ENCODE results near the gene RAD1. TPM values are rescaled to one million over a fixed set of nuclear protein-coding genes. Genes with fewer than 3 reads are reported as not detected.

Gene RAD1
- total RNA-seq, 1 experiment from 2014 or later: 24.8 TPM

DNA sequence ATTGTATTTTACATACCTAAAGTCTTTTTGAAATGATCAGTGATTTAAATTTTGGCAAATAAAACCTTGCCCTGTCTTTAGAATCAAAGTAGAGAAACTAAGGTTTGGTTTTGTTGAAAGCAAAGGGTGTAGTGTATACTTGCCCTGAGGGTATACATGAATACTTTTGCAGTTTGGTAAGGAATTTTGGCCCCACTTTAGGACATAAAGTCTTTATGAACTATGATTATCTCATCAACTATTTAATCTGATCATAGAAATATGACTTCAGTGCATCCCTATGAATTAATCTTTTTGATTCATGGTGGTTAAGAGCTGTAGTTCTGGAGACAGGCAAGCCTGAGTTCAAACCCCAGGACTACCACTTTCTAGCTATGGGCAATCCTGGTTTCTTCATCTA, 17.7 kb downstream of the RAD1 start:
- POLR2A ChIA-PET: interaction anchor here (1.1 kb wide), 1 partner anchor 374 kb away, joined by 4 read pairs; no protein-coding TSS in a partner anchor
- DNase-seq (ENCODE audit: low read depth, low spot score) (no peak), ATAC-seq (no peak)
- H3K79me2 ChIP-seq (ENCODE audit: insufficient read depth, low read length): no peaks in the 10 kb centered on the region
- H3K27ac ChIP-seq (ENCODE audit: low read depth, low read length): no peak overlapping the region
- CTCF ChIA-PET: interaction anchor here (0.7 to 2.2 kb wide), 6 partner anchors 106 to 423 kb away, joined by 4 to 16 read pairs (median 7); no protein-coding TSS in a partner anchor
- no peaks in the 10 kb centered on the region for H3K9me3 ChIP-seq (ENCODE audit: control insufficient read depth in 1 of 2, insufficient read depth in 1 of 2, low read depth in 1 of 2, low read length in 2 of 2)
- TF ChIP-seq JUND (IDR thresholded peaks at IDR 0.05): no peak
- TF ChIP-seq POLR2A (IDR thresholded peaks at IDR 0.05; ENCODE audit: borderline replicate concordance, extremely low read depth, insufficient read depth, insufficient read length): no peak
- RAD21 ChIA-PET (ENCODE audit: low non-redundant PET in 1 of 2, low total read pairs in 2 of 2, uncharacterized antibody in 2 of 2, unreplicated experiment in 2 of 2): interaction anchor here (1.8 to 1.9 kb wide), 2 partner anchors 411 kb away, joined by 4 to 5 read pairs; no protein-coding TSS in a partner anchor
- intact Hi-C loops (cut with micrococcal nuclease): loop anchor here (1.0 to 10.0 kb wide), 4 partner anchors 243 to 423 kb away; partner anchors contain the start of gene RAI14
- no TSS peak for BruUV-seq (replicated peaks)
- no peaks in the 10 kb centered on the region for H3K36me3 ChIP-seq (ENCODE audit: control insufficient read depth in 1 of 2, insufficient read depth in 2 of 2, low read length in 2 of 2)
- H3K4me2 ChIP-seq (ENCODE audit: low read length): no peak overlapping the region
- H3K4me3 ChIP-seq (replicated peaks in 1 of 2; ENCODE audit: low read depth in 1 of 2, low read length in 2 of 2): no peak overlapping the region
- H2AFZ ChIP-seq (ENCODE audit: low read depth, low read length, poor library complexity, severe bottlenecking): no peak overlapping the region
- H3K9me2 ChIP-seq (ENCODE audit: insufficient read depth): no peaks in the 10 kb centered on the region
- no peaks in the 10 kb centered on the region for H3K27me3 ChIP-seq (ENCODE audit: insufficient read depth, low read length)
- H3K4me1 ChIP-seq (ENCODE audit: control insufficient read depth in 1 of 2, insufficient read depth in 2 of 2, low read length in 2 of 2): no peaks in the 10 kb centered on the region
- no peak overlapping the region for H3K9ac ChIP-seq (ENCODE audit: low read length)
- no peaks in the 10 kb centered on the region for H4K20me1 ChIP-seq (ENCODE audit: insufficient read depth)

GRCh38 chr5:34895641-34896419, 19.5 kb downstream of the RAD1 start:
- intact Hi-C loops (cut with micrococcal nuclease): loop anchor here (10.0 kb wide), 1 partner anchor 241 kb away; the partner anchor contains the start of gene RAI14

More at GRCh38 chr5:34895641-34896419, 19.5 kb downstream of the RAD1 start:
- Histone ChIP-seq H3K9ac (ENCODE audit: low read length) (no peak overlapping the region), H3K4me3 (replicated peaks in 1 of 2; ENCODE audit: low read depth in 1 of 2, low read length in 2 of 2) (no peak overlapping the region), H3K36me3 (ENCODE audit: control insufficient read depth in 1 of 2, insufficient read depth in 2 of 2, low read length in 2 of 2) (no peaks in the 10 kb centered on the region), H3K27ac (ENCODE audit: low read depth, low read length) (no peak overlapping the region), H2AFZ (ENCODE audit: low read depth, low read length, poor library complexity, severe bottlenecking) (no peak overlapping the region), H3K79me2 (ENCODE audit: insufficient read depth, low read length) (no peaks in the 10 kb centered on the region), H3K4me1 (ENCODE audit: control insufficient read depth in 1 of 2, insufficient read depth in 2 of 2, low read length in 2 of 2) (no peaks in the 10 kb centered on the region), H3K9me2 (ENCODE audit: insufficient read depth) (no peaks in the 10 kb centered on the region), H3K9me3 (ENCODE audit: control insufficient read depth in 1 of 2, insufficient read depth in 1 of 2, low read depth in 1 of 2, low read length in 2 of 2) (no peaks in the 10 kb centered on the region), H4K20me1 (ENCODE audit: insufficient read depth) (no peaks in the 10 kb centered on the region), H3K27me3 (ENCODE audit: insufficient read depth, low read length) (no peaks in the 10 kb centered on the region), H3K4me2 (ENCODE audit: low read length) (no peak overlapping the region)
- ATAC-seq (no peak), DNase-seq (ENCODE audit: low read depth, low spot score) (no peak)
- no TSS peak for BruUV-seq (replicated peaks)
- POLR2A ChIA-PET: no interaction called here
- CTCF ChIA-PET: interaction anchor here (0.8 to 1.6 kb wide), 2 partner anchors 372 to 421 kb away, joined by 5 to 6 read pairs; no protein-coding TSS in a partner anchor
- TF ChIP-seq EZH2phosphoT487 (IDR thresholded peaks at IDR 0.05; ENCODE audit: borderline replicate concordance): no peak
- TF ChIP-seq, protein P1, sequence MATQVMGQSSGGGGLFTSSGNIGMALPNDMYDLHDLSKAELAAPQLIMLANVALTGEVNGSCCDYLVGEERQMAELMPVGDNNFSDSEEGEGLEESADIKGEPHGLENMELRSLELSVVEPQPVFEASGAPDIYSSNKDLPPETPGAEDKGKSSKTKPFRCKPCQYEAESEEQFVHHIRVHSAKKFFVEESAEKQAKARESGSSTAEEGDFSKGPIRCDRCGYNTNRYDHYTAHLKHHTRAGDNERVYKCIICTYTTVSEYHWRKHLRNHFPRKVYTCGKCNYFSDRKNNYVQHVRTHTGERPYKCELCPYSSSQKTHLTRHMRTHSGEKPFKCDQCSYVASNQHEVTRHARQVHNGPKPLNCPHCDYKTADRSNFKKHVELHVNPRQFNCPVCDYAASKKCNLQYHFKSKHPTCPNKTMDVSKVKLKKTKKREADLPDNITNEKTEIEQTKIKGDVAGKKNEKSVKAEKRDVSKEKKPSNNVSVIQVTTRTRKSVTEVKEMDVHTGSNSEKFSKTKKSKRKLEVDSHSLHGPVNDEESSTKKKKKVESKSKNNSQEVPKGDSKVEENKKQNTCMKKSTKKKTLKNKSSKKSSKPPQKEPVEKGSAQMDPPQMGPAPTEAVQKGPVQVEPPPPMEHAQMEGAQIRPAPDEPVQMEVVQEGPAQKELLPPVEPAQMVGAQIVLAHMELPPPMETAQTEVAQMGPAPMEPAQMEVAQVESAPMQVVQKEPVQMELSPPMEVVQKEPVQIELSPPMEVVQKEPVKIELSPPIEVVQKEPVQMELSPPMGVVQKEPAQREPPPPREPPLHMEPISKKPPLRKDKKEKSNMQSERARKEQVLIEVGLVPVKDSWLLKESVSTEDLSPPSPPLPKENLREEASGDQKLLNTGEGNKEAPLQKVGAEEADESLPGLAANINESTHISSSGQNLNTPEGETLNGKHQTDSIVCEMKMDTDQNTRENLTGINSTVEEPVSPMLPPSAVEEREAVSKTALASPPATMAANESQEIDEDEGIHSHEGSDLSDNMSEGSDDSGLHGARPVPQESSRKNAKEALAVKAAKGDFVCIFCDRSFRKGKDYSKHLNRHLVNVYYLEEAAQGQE (IDR thresholded peaks at IDR 0.05; ENCODE audit: low read depth): no peak
- no peak for TF ChIP-seq POLR2A (IDR thresholded peaks at IDR 0.05; ENCODE audit: borderline replicate concordance, extremely low read depth, insufficient read depth, insufficient read length)
- TF ChIP-seq RAD21 (IDR thresholded peaks at IDR 0.05; ENCODE audit: low read depth): no peak
- TF ChIP-seq MAX (IDR thresholded peaks at IDR 0.05): no peak
- TF ChIP-seq, protein P2, sequence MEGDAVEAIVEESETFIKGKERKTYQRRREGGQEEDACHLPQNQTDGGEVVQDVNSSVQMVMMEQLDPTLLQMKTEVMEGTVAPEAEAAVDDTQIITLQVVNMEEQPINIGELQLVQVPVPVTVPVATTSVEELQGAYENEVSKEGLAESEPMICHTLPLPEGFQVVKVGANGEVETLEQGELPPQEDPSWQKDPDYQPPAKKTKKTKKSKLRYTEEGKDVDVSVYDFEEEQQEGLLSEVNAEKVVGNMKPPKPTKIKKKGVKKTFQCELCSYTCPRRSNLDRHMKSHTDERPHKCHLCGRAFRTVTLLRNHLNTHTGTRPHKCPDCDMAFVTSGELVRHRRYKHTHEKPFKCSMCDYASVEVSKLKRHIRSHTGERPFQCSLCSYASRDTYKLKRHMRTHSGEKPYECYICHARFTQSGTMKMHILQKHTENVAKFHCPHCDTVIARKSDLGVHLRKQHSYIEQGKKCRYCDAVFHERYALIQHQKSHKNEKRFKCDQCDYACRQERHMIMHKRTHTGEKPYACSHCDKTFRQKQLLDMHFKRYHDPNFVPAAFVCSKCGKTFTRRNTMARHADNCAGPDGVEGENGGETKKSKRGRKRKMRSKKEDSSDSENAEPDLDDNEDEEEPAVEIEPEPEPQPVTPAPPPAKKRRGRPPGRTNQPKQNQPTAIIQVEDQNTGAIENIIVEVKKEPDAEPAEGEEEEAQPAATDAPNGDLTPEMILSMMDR (IDR thresholded peaks at IDR 0.05 in 2 of 3, conservative IDR thresholded peaks at IDR 0.05 in 1 of 3; ENCODE audit: borderline replicate concordance in 1 of 3, insufficient read depth in 1 of 3, low read depth in 2 of 3, low read length in 2 of 3): no peak
- RAD21 ChIA-PET (ENCODE audit: low non-redundant PET in 1 of 2, low total read pairs in 2 of 2, uncharacterized antibody in 2 of 2, unreplicated experiment in 2 of 2): no interaction called here

Data from HCT116 (cell line).